Measurements from ENCODE around the gene MRGPRD. TPM values are rescaled to one million over a fixed set of nuclear protein-coding genes. Genes with fewer than 3 reads are reported as not detected.

The MRGPRD gene
- total and polyA plus RNA-seq, 2 of the 8 experiments (the other 6 are each of a cell fraction or from before 2014, with no cell fraction given), result not detected

- TF ChIP-seq SRF (IDR thresholded peaks at IDR 0.05; ENCODE audit: low read depth, low read length), result no peak
- TF ChIP-seq GABPA (IDR thresholded peaks at IDR 0.05; ENCODE audit: borderline replicate concordance, insufficient read depth, low read length), result no peak
Measured at GRCh38 chr11:68961245-68961644, 19.5 kb downstream of the MRGPRD start (continued).

Measured in H1 (cell line).